KMS-11 (cell line): ENCODE results near the gene KRT9.

Experiments used
- H2AFZ ChIP-seq: fragments of 200-600 bp; sonication (generic); 2 replicates; pipeline ENCODE4 v1.6.1; 2016; ENCODE audit warnings: antibody characterized with exemption, mixed run types, low read depth
- H3K27ac ChIP-seq: fragments of 200-600 bp; sonication (generic); 2 replicates; pipeline ENCODE4 v1.6.1; 2016; ENCODE audit warnings: mild to moderate bottlenecking, mixed run types
- H3K27me3 ChIP-seq: fragments of 200-600 bp; sonication (generic); 2 replicates; pipeline ENCODE4 v1.6.1; 2017; ENCODE audit warnings: mild to moderate bottlenecking, low read depth, mixed run types, moderate library complexity; ENCODE audit not compliant: insufficient read depth
- H3K36me3 ChIP-seq: fragments of 200-600 bp; sonication (generic); 2 replicates; pipeline ENCODE4 v1.6.1; 2017; ENCODE audit warnings: mild to moderate bottlenecking, mixed run types; ENCODE audit not compliant: insufficient read depth
- H3K4me1 ChIP-seq: fragments of 200-600 bp; sonication (generic); 2 replicates; pipeline ENCODE4 v1.6.1; 2016; ENCODE audit warnings: mild to moderate bottlenecking, low read depth, mixed run types; ENCODE audit not compliant: poor library complexity, severe bottlenecking
- H3K4me2 ChIP-seq: fragments of 200-600 bp; sonication (generic); 2 replicates; pipeline ENCODE4 v1.7.0; 2016; ENCODE audit warnings: mild to moderate bottlenecking, mixed run types
- H3K4me3 ChIP-seq: fragments of 200-600 bp; sonication (generic); IDR thresholded peaks from 2 replicates; pipeline ENCODE4 v1.6.1; 2017; ENCODE audit warnings: low read depth, low read length, mixed read lengths; ENCODE audit not compliant: insufficient read depth
- H3K79me2 ChIP-seq: fragments of 200-600 bp; sonication (generic); 2 replicates; pipeline ENCODE4 v1.6.1; 2016; ENCODE audit warnings: low read depth, mixed run types; ENCODE audit not compliant: insufficient read depth
- H3K9ac ChIP-seq: fragments of 200-600 bp; sonication (generic); 2 replicates; pipeline ENCODE4 v1.6.1; 2016; ENCODE audit warnings: mild to moderate bottlenecking, mixed run types
- H4K20me1 ChIP-seq: fragments of 200-600 bp; sonication (generic); 2 replicates; pipeline ENCODE4 v1.6.1; 2016; ENCODE audit warnings: mild to moderate bottlenecking, mixed run types; ENCODE audit not compliant: insufficient read depth
- CTCF ChIP-seq: fragments of 200-600 bp; sonication (generic); conservative IDR thresholded peaks from 2 replicates; pipeline ENCODE4 v1.6.1; 2017; ENCODE audit warnings: low read depth, mild to moderate bottlenecking, antibody characterized with exemption, low read length, moderate library complexity, mixed read lengths

The KRT9 gene

GRCh38 chr17:41534899-41535546 is 36.8 kb downstream of the KRT9 start:
- no peaks in the 10 kb centered on the region for H3K36me3 ChIP-seq
- no peak overlapping the region for H3K9ac ChIP-seq
- no peak overlapping the region for H3K27ac ChIP-seq
- no peaks in the 10 kb centered on the region for H3K4me1 ChIP-seq
- H3K4me3 ChIP-seq = no peak overlapping the region
- peaks cover 11% of the 10 kb centered on the region for H3K27me3 ChIP-seq
- H4K20me1 ChIP-seq = no peaks in the 10 kb centered on the region
- H3K79me2 ChIP-seq = no peaks in the 10 kb centered on the region
- H3K4me2 ChIP-seq = no peak overlapping the region
- H2AFZ ChIP-seq = no peak overlapping the region
- no peak for TF ChIP-seq CTCF

- Histone ChIP-seq H3K79me2 (no peaks in the 10 kb centered on the region), H3K27ac (no peak overlapping the region), H3K36me3 (no peaks in the 10 kb centered on the region), H3K4me3 (no peak overlapping the region), H3K4me2 (no peak overlapping the region), H3K4me1 (no peaks in the 10 kb centered on the region), H2AFZ (no peak overlapping the region), H3K27me3 (peaks cover 23% of the 10 kb centered on the region), H4K20me1 (no peaks in the 10 kb centered on the region), H3K9ac (no peak overlapping the region)
- TF ChIP-seq CTCF = no peak
Observed at GRCh38 chr17:41533613-41534012, 38.2 kb downstream of the KRT9 start.

- H3K27ac ChIP-seq = no peak overlapping the region
- no peaks in the 10 kb centered on the region for H3K4me1 ChIP-seq
- H2AFZ ChIP-seq = no peak overlapping the region
- H3K9ac ChIP-seq = no peak overlapping the region
- H3K4me3 ChIP-seq = no peak overlapping the region
- H3K27me3 ChIP-seq = peaks cover 23% of the 10 kb centered on the region
- no peak for TF ChIP-seq CTCF
- no peaks in the 10 kb centered on the region for H4K20me1 ChIP-seq
- H3K36me3 ChIP-seq = no peaks in the 10 kb centered on the region
- no peaks in the 10 kb centered on the region for H3K79me2 ChIP-seq
- H3K4me2 ChIP-seq = no peak overlapping the region
Observed at GRCh38 chr17:41532947-41533570, 38.8 kb downstream of the KRT9 start.

- no peak for TF ChIP-seq CTCF
- H3K4me1 ChIP-seq = no peaks in the 10 kb centered on the region
- H2AFZ ChIP-seq = no peak overlapping the region
Observed at GRCh38 chr17:41531993-41532392, 39.9 kb downstream of the KRT9 start.

More at GRCh38 chr17:41531993-41532392, 39.9 kb downstream of the KRT9 start:
- Histone ChIP-seq H3K27me3 (peaks cover 23% of the 10 kb centered on the region), H3K4me2 (no peak overlapping the region), H4K20me1 (no peaks in the 10 kb centered on the region), H3K4me3 (no peak overlapping the region), H3K9ac (no peak overlapping the region), H3K79me2 (no peaks in the 10 kb centered on the region), H3K27ac (no peak overlapping the region), H3K36me3 (no peaks in the 10 kb centered on the region)
